DND-41 (cell line): ENCODE measurements around the gene ZCCHC3.

ENCODE experiments used
- ATAC-seq: fragments of 200-7000 bp; cut with Tn5 transposase; 3 replicates; pipeline ENCODE4 v1.9.1; 2021; ENCODE audit warnings: low read depth; ENCODE audit not compliant: insufficient read depth
- DNase-seq: peaks from one replicate; pipeline ENCODE4 v3.0.0-alpha.2; 2020
- H2AFZ ChIP-seq: 2 replicates; pipeline ENCODE4 v1.6.0; 2012; ENCODE audit warnings: low read depth, low read length
- H3K27ac ChIP-seq: 2 replicates; pipeline ENCODE4 v1.5.1; 2012; ENCODE audit warnings: low read length, inconsistent platforms
- H3K27me3 ChIP-seq: fragments of 200-600 bp; sonication (generic); 2 replicates; pipeline ENCODE4 v1.6.0; 2012; ENCODE audit warnings: low read length, mild to moderate bottlenecking, inconsistent platforms; ENCODE audit not compliant: insufficient read depth, poor library complexity
- H3K36me3 ChIP-seq: 2 replicates; pipeline ENCODE4 v1.5.1; 2012; ENCODE audit warnings: low read length, inconsistent platforms; ENCODE audit not compliant: insufficient read depth
- H3K4me1 ChIP-seq: 2 replicates; pipeline ENCODE4 v1.5.1; 2012; ENCODE audit warnings: mild to moderate bottlenecking, low read length; ENCODE audit not compliant: insufficient read depth
- H3K4me2 ChIP-seq: 2 replicates; pipeline ENCODE4 v1.6.0; 2012; ENCODE audit warnings: mild to moderate bottlenecking, moderate library complexity, low read length, inconsistent platforms; ENCODE audit not compliant: insufficient read depth
- H3K4me3 ChIP-seq, 2 experiments: fragments of 200-600 bp in 1 of 2; shearing (Covaris generic) in 1 of 2; 2 replicates each; pipeline ENCODE4 v1.5.1; 2012 to 2016; ENCODE audit warnings: inconsistent platforms in 2 of 2, low read length in 2 of 2, mild to moderate bottlenecking in 2 of 2, low read depth in 1 of 2, moderate library complexity in 1 of 2
- H3K79me2 ChIP-seq: 2 replicates; pipeline ENCODE4 v1.6.0; 2012; ENCODE audit warnings: low read length, inconsistent platforms; ENCODE audit not compliant: insufficient read depth
- H3K9ac ChIP-seq: 2 replicates; pipeline ENCODE4 v1.6.0; 2012; ENCODE audit warnings: low read depth, mild to moderate bottlenecking, inconsistent platforms, low read length, moderate library complexity
- H3K9me3 ChIP-seq: 2 replicates; pipeline ENCODE4 v1.5.1; 2012; ENCODE audit warnings: low read length, moderate library complexity, mild to moderate bottlenecking, inconsistent platforms; ENCODE audit not compliant: insufficient read depth, severe bottlenecking
- H4K20me1 ChIP-seq: 2 replicates; pipeline ENCODE4 v1.6.0; 2012; ENCODE audit warnings: low read length; ENCODE audit not compliant: insufficient read depth
- EZH2 ChIP-seq: IDR thresholded peaks from 3 replicates; pipeline ENCODE4 v1.6.1; 2012; ENCODE audit warnings: borderline replicate concordance, low read depth, mild to moderate bottlenecking, moderate library complexity, low read length, inconsistent platforms; ENCODE audit not compliant: severe bottlenecking
- TF ChIP-seq, protein P1 (sequence below): IDR thresholded peaks from 2 replicates; pipeline ENCODE4 v1.5.1; 2012; ENCODE audit warnings: borderline replicate concordance, low read length, moderate library complexity, mild to moderate bottlenecking; ENCODE audit not compliant: poor library complexity, severe bottlenecking; ENCODE audit errors: extremely low read depth

The ZCCHC3 gene

DNA sequence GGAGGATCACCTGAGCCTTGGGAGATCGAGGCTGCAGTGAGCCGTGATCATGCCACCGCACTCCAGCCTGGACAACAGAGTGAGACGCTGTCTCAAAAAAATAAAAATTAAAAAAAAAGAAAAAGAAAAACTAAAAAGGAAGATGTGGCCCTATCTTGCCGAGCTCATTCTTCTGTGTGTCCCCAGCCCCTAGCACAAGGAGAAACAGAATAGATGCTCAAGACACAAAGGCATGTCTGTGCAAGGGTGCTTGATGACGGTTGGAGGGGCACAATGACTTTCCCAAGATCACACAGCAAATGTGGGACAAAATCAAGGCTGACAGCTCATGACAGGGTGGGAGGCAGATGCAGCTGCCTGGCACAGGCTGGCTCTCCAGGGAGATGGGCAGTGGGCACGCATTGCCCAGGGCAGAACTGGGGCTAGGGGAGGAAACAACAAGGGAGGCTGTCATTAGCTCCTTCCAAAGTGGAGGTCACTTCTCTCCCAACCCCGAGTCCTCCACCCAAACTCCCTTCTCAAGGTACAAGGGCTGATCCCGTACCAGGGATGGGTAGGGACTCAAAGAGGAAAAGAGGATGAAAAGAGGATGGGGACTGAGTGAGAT, 48.8 kb downstream of the ZCCHC3 start:
- Histone ChIP-seq H3K4me3 (no peak overlapping the region), H2AFZ (no peak overlapping the region), H4K20me1 (no peaks in the 10 kb centered on the region), H3K4me1 (peaks cover 18% of the 10 kb centered on the region), H3K27me3 (peaks cover 6% of the 10 kb centered on the region), H3K79me2 (no peaks in the 10 kb centered on the region), H3K9ac (no peak overlapping the region), H3K9me3 (no peaks in the 10 kb centered on the region), H3K4me2 (no peak overlapping the region), H3K27ac (no peak overlapping the region), H3K36me3 (no peaks in the 10 kb centered on the region)
- TF ChIP-seq EZH2: no peak
- TF ChIP-seq, protein P1, sequence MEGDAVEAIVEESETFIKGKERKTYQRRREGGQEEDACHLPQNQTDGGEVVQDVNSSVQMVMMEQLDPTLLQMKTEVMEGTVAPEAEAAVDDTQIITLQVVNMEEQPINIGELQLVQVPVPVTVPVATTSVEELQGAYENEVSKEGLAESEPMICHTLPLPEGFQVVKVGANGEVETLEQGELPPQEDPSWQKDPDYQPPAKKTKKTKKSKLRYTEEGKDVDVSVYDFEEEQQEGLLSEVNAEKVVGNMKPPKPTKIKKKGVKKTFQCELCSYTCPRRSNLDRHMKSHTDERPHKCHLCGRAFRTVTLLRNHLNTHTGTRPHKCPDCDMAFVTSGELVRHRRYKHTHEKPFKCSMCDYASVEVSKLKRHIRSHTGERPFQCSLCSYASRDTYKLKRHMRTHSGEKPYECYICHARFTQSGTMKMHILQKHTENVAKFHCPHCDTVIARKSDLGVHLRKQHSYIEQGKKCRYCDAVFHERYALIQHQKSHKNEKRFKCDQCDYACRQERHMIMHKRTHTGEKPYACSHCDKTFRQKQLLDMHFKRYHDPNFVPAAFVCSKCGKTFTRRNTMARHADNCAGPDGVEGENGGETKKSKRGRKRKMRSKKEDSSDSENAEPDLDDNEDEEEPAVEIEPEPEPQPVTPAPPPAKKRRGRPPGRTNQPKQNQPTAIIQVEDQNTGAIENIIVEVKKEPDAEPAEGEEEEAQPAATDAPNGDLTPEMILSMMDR: no peak
- DNase-seq (no peak), ATAC-seq (no peak)

- H3K79me2 ChIP-seq: no peaks in the 10 kb centered on the region
- H3K27me3 ChIP-seq: peaks cover 6% of the 10 kb centered on the region
- ATAC-seq (no peak), DNase-seq (no peak)
- peak within 1 kb of the TSS; percentile 42 for H3K9ac ChIP-seq
- H3K36me3 ChIP-seq: no peaks in the 10 kb centered on the region
- H3K4me3 ChIP-seq: peak within 1 kb of the TSS; percentile 24 to 61; a peak in 3 of 4 replicates
- H3K27ac ChIP-seq: no peak within 1 kb of the TSS; the same call in 1 of the 2 replicates
- peak within 1 kb of the TSS; percentile 69 for H2AFZ ChIP-seq
- peak within 1 kb of the TSS; percentile 87 for H3K4me2 ChIP-seq
- TF ChIP-seq, protein P1: no peak
- TF ChIP-seq EZH2: no peak
- H3K9me3 ChIP-seq: no peaks in the 10 kb centered on the region
- no peaks in the 10 kb centered on the region for H4K20me1 ChIP-seq
- H3K4me1 ChIP-seq: peaks cover 18% of the 10 kb centered on the region
Observed at GRCh38 chr20:346640-347316, 49.4 kb downstream of the ZCCHC3 start, which contains the start of gene NRSN2. NRSN2 (plus strand) TSS chr20:347111; CDS start chr20:349644, 2,533 bp downstream.

DNA sequence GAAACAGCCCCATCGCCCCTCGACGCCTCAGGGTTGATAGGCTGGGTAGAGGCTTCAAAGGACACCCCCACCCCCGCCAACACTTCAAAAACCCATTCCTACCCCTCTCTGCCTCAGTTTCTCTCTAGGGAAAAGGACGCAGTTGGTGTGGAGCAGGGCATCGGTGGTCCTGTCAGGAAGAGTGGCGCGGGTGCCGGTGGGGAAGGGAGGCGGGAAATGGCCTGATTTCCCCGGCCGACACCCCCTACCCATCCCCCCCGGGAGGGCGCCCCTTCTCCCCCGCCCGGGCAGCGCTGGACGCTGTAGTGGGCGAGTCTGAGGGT, 49.9 kb downstream of the ZCCHC3 start:
- Histone ChIP-seq H3K9ac (peak overlapping the region; percentile 42), H3K4me2 (peak overlapping the region; percentile 87), H3K79me2 (no peaks in the 10 kb centered on the region), H3K4me1 (peaks cover 18% of the 10 kb centered on the region), H2AFZ (peak overlapping the region; percentile 69), H3K36me3 (no peaks in the 10 kb centered on the region), H3K4me3 (peak overlapping the region; percentile 6 to 61; a peak in 3 of 4 replicates), H3K9me3 (no peaks in the 10 kb centered on the region), H3K27me3 (peaks cover 6% of the 10 kb centered on the region), H3K27ac (no peak overlapping the region; the same call in 1 of the 2 replicates), H4K20me1 (no peaks in the 10 kb centered on the region)
- no peak for DNase-seq
- TF ChIP-seq, protein P1: no peak
- TF ChIP-seq EZH2: no peak
- ATAC-seq: no peak
